GM23338 (cell line): ENCODE measurements around the gene FOXF1. TPM values are rescaled to one million over a fixed set of nuclear protein-coding genes. Genes with fewer than 3 reads are reported as not detected.
A peak's percentile ranks its signal among the peaks of the same experiment; 100 is the strongest.

Experiments used
- ATAC-seq: fragments of 200-7000 bp; cut with Tn5 transposase; 3 replicates; pipeline ENCODE4 v1.9.1; 2020
- DNase-seq: peaks from one replicate; pipeline ENCODE4 v3.0.0-alpha.2; 2015; ENCODE audit warnings: low spot score
- H2AFZ ChIP-seq: fragments of 200-600 bp; sonication (generic); 2 replicates; pipeline ENCODE4 v1.8.0; 2016; ENCODE audit warnings: antibody characterized with exemption, mild to moderate bottlenecking, moderate library complexity
- H3F3A ChIP-seq: fragments of 200-600 bp; sonication (generic); replicated peaks from 2 replicates; pipeline ENCODE4 v1.8.0; 2017; ENCODE audit warnings: antibody characterized with exemption, mixed run types, low read depth
- H3K27ac ChIP-seq: fragments of 200-600 bp; sonication (generic); 2 replicates; pipeline ENCODE4 v1.6.1; 2016; ENCODE audit warnings: low read depth
- H3K27me3 ChIP-seq: fragments of 200-600 bp; sonication (generic); 2 replicates; pipeline ENCODE4 v1.8.0; 2016; ENCODE audit warnings: mild to moderate bottlenecking, mixed run types, moderate library complexity; ENCODE audit not compliant: insufficient read depth
- H3K36me3 ChIP-seq: fragments of 200-600 bp; sonication (generic); 2 replicates; pipeline ENCODE4 v1.8.0; 2016; ENCODE audit warnings: mild to moderate bottlenecking; ENCODE audit not compliant: insufficient read depth
- H3K4me1 ChIP-seq: fragments of 200-600 bp; sonication (generic); 2 replicates; pipeline ENCODE4 v1.8.0; 2016; ENCODE audit warnings: mild to moderate bottlenecking, moderate library complexity; ENCODE audit not compliant: insufficient read depth
- H3K4me2 ChIP-seq: fragments of 200-600 bp; sonication (generic); 2 replicates; pipeline ENCODE4 v1.7.1; 2017; ENCODE audit warnings: mixed run types
- H3K4me3 ChIP-seq: fragments of 200-600 bp; sonication (generic); 2 replicates; pipeline ENCODE4 v1.6.1; 2016; ENCODE audit warnings: mixed run types
- H3K79me2 ChIP-seq: fragments of 200-600 bp; sonication (generic); replicated peaks from 2 replicates; pipeline ENCODE4 v1.8.0; 2017; ENCODE audit warnings: mild to moderate bottlenecking; ENCODE audit not compliant: insufficient read depth
- H3K9me2 ChIP-seq: fragments of 200-600 bp; sonication (generic); 2 replicates; pipeline ENCODE4 v1.8.0; 2017; ENCODE audit not compliant: insufficient read depth
- H4K20me1 ChIP-seq: fragments of 200-600 bp; sonication (generic); replicated peaks from 2 replicates; pipeline ENCODE4 v1.8.0; 2017; ENCODE audit warnings: mild to moderate bottlenecking; ENCODE audit not compliant: insufficient read depth
- H3K27ac Mint-ChIP-seq: 2 replicates; pipeline ENCODE4 v1.8.0; 2020; ENCODE audit warnings: inconsistent platforms, mild to moderate bottlenecking, moderate library complexity, mixed read lengths
- H3K27me3 Mint-ChIP-seq: 3 replicates; pipeline ENCODE4 v1.8.0; 2022; ENCODE audit warnings: low read depth, mild to moderate bottlenecking, moderate library complexity, mixed read lengths, inconsistent platforms; ENCODE audit not compliant: insufficient read depth, poor library complexity
- H3K36me3 Mint-ChIP-seq: 3 replicates; pipeline ENCODE4 v1.8.0; 2021; ENCODE audit warnings: low read depth, mild to moderate bottlenecking, inconsistent platforms, moderate library complexity, mixed read lengths
- H3K4me1 Mint-ChIP-seq: 3 replicates; pipeline ENCODE4 v1.8.0; 2020; ENCODE audit warnings: mild to moderate bottlenecking, inconsistent platforms, mixed read lengths
- H3K4me3 Mint-ChIP-seq: 3 replicates; pipeline ENCODE4 v1.8.0; 2021; ENCODE audit warnings: moderate library complexity, mild to moderate bottlenecking, inconsistent platforms, mixed read lengths
- H3K9me3 Mint-ChIP-seq: 3 replicates; pipeline ENCODE4 v1.8.0; 2020; ENCODE audit warnings: moderate library complexity, mild to moderate bottlenecking, inconsistent platforms, mixed read lengths
- EZH2 ChIP-seq: fragments of 200-600 bp; sonication (generic); IDR thresholded peaks from one replicate; pipeline ENCODE4 v1.8.0; 2017; ENCODE audit warnings: antibody characterized with exemption, mild to moderate bottlenecking, low read depth; ENCODE audit not compliant: unreplicated experiment
- EZH2phosphoT487 ChIP-seq: fragments of 200-600 bp; sonication (generic); IDR thresholded peaks from one replicate; pipeline ENCODE4 v1.8.1; 2018; ENCODE audit warnings: antibody characterized with exemption; ENCODE audit not compliant: unreplicated experiment
- REST ChIP-seq: IDR thresholded peaks from one replicate; pipeline ENCODE4 v1.6.1; 2018; ENCODE audit warnings: antibody characterized with exemption; ENCODE audit not compliant: unreplicated experiment
- ZNF114 ChIP-seq: fragments of 250-450 bp; sonication (Bioruptor Pico); IDR thresholded peaks from 2 replicates; pipeline ENCODE4 v1.5.0; 2020; ENCODE audit warnings: mild to moderate bottlenecking, moderate library complexity
- polyA plus RNA-seq: library from polyadenylated mRNA; unstranded; fragments of >200 nt; fragmentation: Nextera tagmentation; extraction: Ambion mirVana; gene quantifications from 2 replicates; pipeline ENCODE4 v1.2.1, GENCODE V29; 2016
- total RNA-seq: library from RNA; depleted of rRNA; stranded (reverse); fragments of >200 nt; shearing (Covaris generic); gene quantifications from 2 replicates; pipeline ENCODE4 v1.2.3, GENCODE V29; 2014

The FOXF1 gene
- total and polyA plus RNA-seq, 2 experiments from 2014 or later = 0.10 to 0.15 TPM

GRCh38 chr16:86494565-86495356 is 15.6 kb upstream of the FOXF1 start:
- H3K4me1 Mint-ChIP-seq = peaks cover 40% of the 10 kb centered on the region
- Histone ChIP-seq H3K4me3 (peak overlapping the region; percentile 44), H3K27me3 (peaks cover 98% of the 10 kb centered on the region), H3K79me2 (no peaks in the 10 kb centered on the region), H3K36me3 (no peaks in the 10 kb centered on the region), H3K9me2 (no peaks in the 10 kb centered on the region), H3K27ac (no peak overlapping the region), H3F3A (peaks cover 4% of the 10 kb centered on the region; the same call in 1 of the 2 replicates), H3K4me2 (peak overlapping the region; percentile 77), H3K4me1 (peaks cover 32% of the 10 kb centered on the region; the same call in 1 of the 2 replicates), H2AFZ (no peak overlapping the region), H4K20me1 (peaks cover 17% of the 10 kb centered on the region)
- ATAC-seq (peak; percentile 11), DNase-seq (peak; percentile 54)
- H3K9me3 Mint-ChIP-seq = peaks cover 3% of the 10 kb centered on the region; the same call in 2 of the 3 replicates
- no peak overlapping the region for H3K27ac Mint-ChIP-seq
- H3K27me3 Mint-ChIP-seq = peaks cover 98% of the 10 kb centered on the region
- peak overlapping the region; percentile 43; the same call in 1 of the 3 replicates for H3K4me3 Mint-ChIP-seq
- TF ChIP-seq ZNF114 (CRISPR knock-in tag) (no peak), EZH2 (peak; percentile 88), EZH2phosphoT487 (peak; percentile 84)
- no peaks in the 10 kb centered on the region for H3K36me3 Mint-ChIP-seq

GRCh38 chr16:86495357-86495701 is 15.0 kb upstream of the FOXF1 start:
- Mint-ChIP-seq H3K27ac (no peak overlapping the region), H3K4me3 (peak overlapping the region; percentile 32; the same call in 1 of the 3 replicates), H3K9me3 (peaks cover 3% of the 10 kb centered on the region; the same call in 2 of the 3 replicates), H3K36me3 (no peaks in the 10 kb centered on the region), H3K27me3 (peaks cover 99% of the 10 kb centered on the region), H3K4me1 (peaks cover 40% of the 10 kb centered on the region)
- Histone ChIP-seq H3K27me3 (peaks cover 100% of the 10 kb centered on the region), H3K79me2 (no peaks in the 10 kb centered on the region), H3K4me1 (peaks cover 37% of the 10 kb centered on the region), H3K4me3 (peak overlapping the region; percentile 44), H3K9me2 (no peaks in the 10 kb centered on the region), H2AFZ (no peak overlapping the region), H4K20me1 (peaks cover 17% of the 10 kb centered on the region), H3K4me2 (peak overlapping the region; percentile 77; the same call in 1 of the 2 replicates), H3K36me3 (no peaks in the 10 kb centered on the region), H3F3A (peaks cover 6% of the 10 kb centered on the region; the same call in 1 of the 2 replicates), H3K27ac (no peak overlapping the region)
- ATAC-seq = no peak
- TF ChIP-seq REST (no peak), EZH2 (peak; percentile 70)
- no peak for DNase-seq
